Neural progenitor cell (in vitro differentiated cells): ENCODE measurements around the gene RHCE. TPM values are rescaled to one million over a fixed set of nuclear protein-coding genes. Genes with fewer than 3 reads are reported as not detected.
"Not testable (repeated sequence)": the region's sequence is repeated elsewhere in the genome, so short reads cannot be mapped to it uniquely, and the experiment has no call there.

Experiments
- DNase-seq: peaks from one replicate; pipeline ENCODE4 v3.0.0-alpha.2; 2016; ENCODE audit warnings: low spot score
- H2AFZ ChIP-seq: fragments of 200-600 bp; sonication (generic); replicated peaks from 2 replicates; pipeline ENCODE4 v1.6.1; 2016; ENCODE audit warnings: antibody characterized with exemption
- H3F3A ChIP-seq: fragments of 200-600 bp; sonication (generic); 2 replicates; pipeline ENCODE4 v1.6.1; 2016; ENCODE audit warnings: antibody characterized with exemption, low read depth
- H3K27ac ChIP-seq: fragments of 200-600 bp; sonication (generic); 2 replicates; pipeline ENCODE4 v1.5.1; 2016; ENCODE audit warnings: mild to moderate bottlenecking
- H3K27me3 ChIP-seq: fragments of 200-600 bp; sonication (generic); 2 replicates; pipeline ENCODE4 v1.6.1; 2016; ENCODE audit warnings: mild to moderate bottlenecking, moderate library complexity
- H3K36me3 ChIP-seq: fragments of 200-600 bp; sonication (generic); 2 replicates; pipeline ENCODE4 v1.5.1; 2016
- H3K4me1 ChIP-seq: fragments of 200-600 bp; sonication (generic); 2 replicates; pipeline ENCODE4 v1.6.1; 2016; ENCODE audit warnings: mixed run types
- H3K4me2 ChIP-seq: fragments of 200-600 bp; sonication (generic); 2 replicates; pipeline ENCODE4 v1.6.1; 2016
- H3K4me3 ChIP-seq: fragments of 200-600 bp; sonication (generic); 2 replicates; pipeline ENCODE4 v1.5.1; 2016
- H3K79me2 ChIP-seq: fragments of 200-600 bp; sonication (generic); 2 replicates; pipeline ENCODE4 v1.6.1; 2016; ENCODE audit warnings: low read depth
- H3K9ac ChIP-seq: fragments of 200-600 bp; sonication (generic); 2 replicates; pipeline ENCODE4 v1.6.1; 2016
- H3K9me3 ChIP-seq: fragments of 200-600 bp; sonication (generic); 2 replicates; pipeline ENCODE4 v1.5.1; 2016; ENCODE audit warnings: low read depth
- H4K20me1 ChIP-seq: fragments of 200-600 bp; sonication (generic); 2 replicates; pipeline ENCODE4 v1.6.1; 2016; ENCODE audit warnings: low read depth
- H3K27ac Mint-ChIP-seq: 3 replicates; pipeline ENCODE4 v1.8.0; 2021; ENCODE audit warnings: mixed read lengths
- H3K27me3 Mint-ChIP-seq: 2 replicates; pipeline ENCODE4 v1.8.0; 2022; ENCODE audit warnings: low read depth, mild to moderate bottlenecking, inconsistent platforms, moderate library complexity, mixed read lengths; ENCODE audit not compliant: insufficient read depth
- H3K36me3 Mint-ChIP-seq: 3 replicates; pipeline ENCODE4 v1.8.0; 2021; ENCODE audit warnings: mixed read lengths
- H3K4me1 Mint-ChIP-seq: 3 replicates; pipeline ENCODE4 v1.8.0; 2021; ENCODE audit warnings: mixed read lengths
- H3K4me3 Mint-ChIP-seq: 3 replicates; pipeline ENCODE4 v1.8.0; 2021; ENCODE audit warnings: mild to moderate bottlenecking, moderate library complexity, mixed read lengths
- H3K9me3 Mint-ChIP-seq: 3 replicates; pipeline ENCODE4 v1.8.0; 2020; ENCODE audit warnings: mixed read lengths
- EZH2 ChIP-seq: fragments of 200-600 bp; sonication (generic); IDR thresholded peaks from 2 replicates; pipeline ENCODE4 v1.6.1; 2017; ENCODE audit warnings: antibody characterized with exemption, mild to moderate bottlenecking, moderate library complexity
- EZH2phosphoT487 ChIP-seq: fragments of 200-600 bp; sonication (generic); IDR thresholded peaks from 2 replicates; pipeline ENCODE4 v1.6.1; 2017; ENCODE audit warnings: antibody characterized with exemption
- total RNA-seq: library from RNA; depleted of rRNA; stranded (reverse); fragments of >200 nt; gene quantifications from 2 replicates; pipeline ENCODE4 v1.2.3, GENCODE V29; 2015; ENCODE audit warnings: low replicate concordance
- TF ChIP-seq, protein P1 (sequence below): fragments of 200-600 bp; sonication (generic); IDR thresholded peaks from 2 replicates; pipeline ENCODE4 v1.5.1; 2017; ENCODE audit warnings: antibody characterized with exemption, mild to moderate bottlenecking

The RHCE gene
- total RNA-seq, 1 donor from 2014 or later: 0.43 TPM

DNA sequence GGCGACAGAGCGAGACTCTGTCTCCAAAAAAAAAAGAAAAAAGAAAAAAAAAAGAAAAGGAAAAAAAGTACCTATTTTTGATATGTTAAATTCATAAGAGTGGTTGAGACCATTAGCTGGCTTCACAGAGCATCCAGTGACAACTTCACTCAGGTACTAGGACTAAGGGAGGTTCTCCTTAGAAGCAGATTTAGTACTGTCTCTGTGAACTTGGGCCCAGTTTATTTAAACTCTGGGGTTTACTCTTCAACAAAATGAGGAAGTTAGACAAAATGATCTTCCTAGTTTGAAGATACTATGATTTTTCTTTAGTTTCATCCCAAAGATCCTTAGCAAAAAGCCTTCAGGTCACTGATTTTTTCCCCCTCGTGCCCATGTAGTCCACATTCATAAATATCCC lies 31.3 kb upstream of the RHCE start:
- Histone ChIP-seq H4K20me1 (no peaks in the 10 kb centered on the region), H3F3A (no peaks in the 10 kb centered on the region), H3K4me3 (no peak overlapping the region), H3K27me3 (no peaks in the 10 kb centered on the region), H2AFZ (no peak overlapping the region), H3K4me2 (no peak overlapping the region), H3K27ac (no peak overlapping the region), H3K4me1 (no peaks in the 10 kb centered on the region), H3K79me2 (no peaks in the 10 kb centered on the region), H3K9me3 (no peaks in the 10 kb centered on the region), H3K36me3 (no peaks in the 10 kb centered on the region), H3K9ac (no peak overlapping the region)
- Mint-ChIP-seq H3K4me1 (peaks cover 2% of the 10 kb centered on the region), H3K27ac (no peak overlapping the region), H3K9me3 (no peaks in the 10 kb centered on the region), H3K36me3 (peaks cover 3% of the 10 kb centered on the region), H3K4me3 (no peak overlapping the region), H3K27me3 (no peaks in the 10 kb centered on the region)
- TF ChIP-seq, protein P1, sequence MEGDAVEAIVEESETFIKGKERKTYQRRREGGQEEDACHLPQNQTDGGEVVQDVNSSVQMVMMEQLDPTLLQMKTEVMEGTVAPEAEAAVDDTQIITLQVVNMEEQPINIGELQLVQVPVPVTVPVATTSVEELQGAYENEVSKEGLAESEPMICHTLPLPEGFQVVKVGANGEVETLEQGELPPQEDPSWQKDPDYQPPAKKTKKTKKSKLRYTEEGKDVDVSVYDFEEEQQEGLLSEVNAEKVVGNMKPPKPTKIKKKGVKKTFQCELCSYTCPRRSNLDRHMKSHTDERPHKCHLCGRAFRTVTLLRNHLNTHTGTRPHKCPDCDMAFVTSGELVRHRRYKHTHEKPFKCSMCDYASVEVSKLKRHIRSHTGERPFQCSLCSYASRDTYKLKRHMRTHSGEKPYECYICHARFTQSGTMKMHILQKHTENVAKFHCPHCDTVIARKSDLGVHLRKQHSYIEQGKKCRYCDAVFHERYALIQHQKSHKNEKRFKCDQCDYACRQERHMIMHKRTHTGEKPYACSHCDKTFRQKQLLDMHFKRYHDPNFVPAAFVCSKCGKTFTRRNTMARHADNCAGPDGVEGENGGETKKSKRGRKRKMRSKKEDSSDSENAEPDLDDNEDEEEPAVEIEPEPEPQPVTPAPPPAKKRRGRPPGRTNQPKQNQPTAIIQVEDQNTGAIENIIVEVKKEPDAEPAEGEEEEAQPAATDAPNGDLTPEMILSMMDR: no peak
- TF ChIP-seq EZH2phosphoT487 (no peak), EZH2 (no peak)
- DNase-seq: no peak

DNA sequence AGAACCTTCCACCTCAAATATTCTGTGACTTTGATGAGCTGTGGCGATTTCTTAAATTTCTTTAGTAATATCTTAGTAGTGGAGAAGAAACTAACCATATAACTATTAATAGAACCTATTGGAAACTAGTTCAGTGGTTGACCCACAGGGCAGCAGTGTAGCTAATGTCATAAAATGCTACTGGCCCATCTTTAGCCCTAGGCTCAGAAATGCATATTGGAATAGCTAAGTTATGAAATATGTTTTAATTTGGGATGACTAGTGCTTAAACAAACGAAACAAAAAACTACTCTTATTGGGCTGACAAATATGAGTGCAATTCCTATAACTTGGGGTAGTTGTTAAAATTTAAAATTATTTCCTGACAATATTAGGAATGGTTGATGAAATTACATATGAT lies 30.3 kb upstream of the RHCE start:
- peaks cover 3% of the 10 kb centered on the region for H3K36me3 Mint-ChIP-seq
- no peak for DNase-seq
- H3K9me3 ChIP-seq: no peaks in the 10 kb centered on the region
- H3K9me3 Mint-ChIP-seq: no peaks in the 10 kb centered on the region
- H3K27ac Mint-ChIP-seq: no peak overlapping the region
- H3K4me1 ChIP-seq: no peaks in the 10 kb centered on the region
- no peaks in the 10 kb centered on the region for H3K79me2 ChIP-seq
- TF ChIP-seq EZH2phosphoT487 (no peak), EZH2 (no peak)
- TF ChIP-seq, protein P1: no peak
- no peak overlapping the region for H3K4me3 ChIP-seq
- H3F3A ChIP-seq: no peaks in the 10 kb centered on the region
- no peaks in the 10 kb centered on the region for H3K27me3 Mint-ChIP-seq
- H3K27me3 ChIP-seq: no peaks in the 10 kb centered on the region
- no peaks in the 10 kb centered on the region for H3K36me3 ChIP-seq
- H4K20me1 ChIP-seq: peaks cover 3% of the 10 kb centered on the region
- no peak overlapping the region for H3K4me2 ChIP-seq
- no peak overlapping the region for H3K4me3 Mint-ChIP-seq
- no peak overlapping the region for H2AFZ ChIP-seq
- peaks cover 9% of the 10 kb centered on the region for H3K4me1 Mint-ChIP-seq
- no peak overlapping the region for H3K27ac ChIP-seq
- H3K9ac ChIP-seq: no peak overlapping the region

DNA sequence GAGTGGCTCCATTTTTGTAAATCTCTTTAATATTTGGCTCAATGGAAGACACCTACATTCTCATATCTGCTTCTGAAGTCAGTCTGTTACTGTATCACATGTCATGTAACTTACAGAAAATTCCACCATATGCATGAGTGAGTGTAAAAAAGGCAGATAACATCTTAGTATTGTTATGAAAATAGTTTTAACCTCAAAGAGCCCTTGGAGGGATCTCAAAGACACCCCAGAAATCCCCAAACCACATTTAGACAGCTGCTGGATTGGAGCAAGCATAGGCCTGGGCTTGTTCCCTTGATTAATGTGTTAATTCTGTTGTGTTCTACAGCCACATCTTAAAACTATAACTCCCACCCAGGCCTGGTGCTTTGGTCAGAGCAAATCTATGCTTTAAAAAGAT lies 26.9 kb upstream of the RHCE start:
- Histone ChIP-seq H3K4me2 (no peak overlapping the region), H3K79me2 (no peaks in the 10 kb centered on the region), H3K27ac (no peak overlapping the region), H3K27me3 (no peaks in the 10 kb centered on the region), H4K20me1 (peaks cover 22% of the 10 kb centered on the region), H3F3A (no peaks in the 10 kb centered on the region), H3K36me3 (no peaks in the 10 kb centered on the region), H2AFZ (no peak overlapping the region), H3K9me3 (no peaks in the 10 kb centered on the region), H3K4me3 (no peak overlapping the region), H3K9ac (no peak overlapping the region), H3K4me1 (no peaks in the 10 kb centered on the region)
- DNase-seq: no peak
- no peak overlapping the region for H3K27ac Mint-ChIP-seq
- no peaks in the 10 kb centered on the region for H3K9me3 Mint-ChIP-seq
- no peak overlapping the region for H3K4me3 Mint-ChIP-seq
- TF ChIP-seq EZH2 (no peak), EZH2phosphoT487 (no peak)
- peaks cover 2% of the 10 kb centered on the region for H3K27me3 Mint-ChIP-seq
- H3K36me3 Mint-ChIP-seq: peaks cover 3% of the 10 kb centered on the region
- H3K4me1 Mint-ChIP-seq: peaks cover 9% of the 10 kb centered on the region

DNA sequence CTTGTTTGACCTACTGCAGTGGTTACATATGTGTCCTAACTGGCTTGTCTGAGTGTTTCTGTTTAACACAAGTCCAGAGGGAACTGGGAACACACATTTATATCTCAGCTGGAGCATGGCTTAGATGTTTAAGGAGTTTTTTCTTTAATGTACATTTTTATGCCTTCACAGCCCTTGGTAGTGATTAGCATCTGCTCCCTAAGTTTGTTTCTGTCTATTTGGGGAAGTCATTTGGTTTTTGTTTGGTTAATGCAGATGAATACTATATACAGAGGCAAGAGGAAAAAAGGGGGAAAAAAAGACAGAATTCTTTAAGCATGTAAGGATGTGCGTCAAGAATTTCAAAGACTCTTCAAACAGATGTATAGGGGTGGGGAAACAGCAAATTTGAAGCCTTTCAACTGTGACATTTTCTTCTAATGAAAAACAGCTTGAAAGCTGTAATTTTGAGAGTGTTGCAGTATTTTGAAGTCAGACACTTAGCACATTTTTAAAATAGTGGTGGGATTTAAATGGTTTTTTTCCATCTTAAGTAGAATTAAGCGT lies 25.4 kb upstream of the RHCE start:
- no peak for DNase-seq
- Histone ChIP-seq H3K27me3 (no peaks in the 10 kb centered on the region), H2AFZ (no peak overlapping the region), H3K4me3 (no peak overlapping the region), H3K27ac (no peak overlapping the region), H3K4me1 (no peaks in the 10 kb centered on the region), H3K79me2 (no peaks in the 10 kb centered on the region), H4K20me1 (peaks cover 32% of the 10 kb centered on the region), H3K9ac (no peak overlapping the region), H3F3A (no peaks in the 10 kb centered on the region), H3K4me2 (no peak overlapping the region), H3K36me3 (no peaks in the 10 kb centered on the region), H3K9me3 (no peaks in the 10 kb centered on the region)
- Mint-ChIP-seq H3K27ac (no peak overlapping the region), H3K36me3 (peaks cover 3% of the 10 kb centered on the region), H3K27me3 (peaks cover 2% of the 10 kb centered on the region), H3K4me1 (peaks cover 9% of the 10 kb centered on the region), H3K4me3 (no peak overlapping the region), H3K9me3 (no peaks in the 10 kb centered on the region)
- TF ChIP-seq, protein P1: no peak
- TF ChIP-seq EZH2 (no peak), EZH2phosphoT487 (no peak)

DNA sequence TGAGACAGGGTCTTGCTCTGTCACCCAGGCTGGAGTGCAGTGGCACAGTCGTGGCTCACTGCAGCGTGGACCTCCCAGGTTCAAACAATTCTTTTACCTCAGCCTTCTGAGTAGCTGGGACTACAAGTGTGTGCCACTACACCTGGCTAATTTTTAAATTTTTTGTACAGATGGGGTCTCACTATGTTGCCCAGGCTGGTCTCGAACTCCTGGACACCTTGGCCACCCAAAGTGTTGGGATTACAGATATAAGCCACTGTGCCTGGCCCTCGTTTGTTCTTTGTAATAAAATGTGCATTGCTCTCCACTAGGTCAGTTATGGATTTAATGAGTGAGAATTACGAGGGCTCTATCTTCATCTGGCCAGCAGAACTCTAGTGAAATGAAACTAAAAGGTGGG lies 24.0 kb upstream of the RHCE start:
- peaks cover 35% of the 10 kb centered on the region for H4K20me1 ChIP-seq
- not testable (repeated sequence) for H3K4me1 ChIP-seq, H3K4me1 Mint-ChIP-seq, H3K4me3 Mint-ChIP-seq, H3F3A ChIP-seq, H3K27me3 ChIP-seq, H3K27me3 Mint-ChIP-seq, H3K27ac ChIP-seq, H3K9me3 Mint-ChIP-seq, DNase-seq, H3K36me3 ChIP-seq, H3K9ac ChIP-seq, H3K9me3 ChIP-seq, H2AFZ ChIP-seq, H3K79me2 ChIP-seq, H3K4me3 ChIP-seq, H3K36me3 Mint-ChIP-seq, H3K27ac Mint-ChIP-seq, H3K4me2 ChIP-seq
